ENCODE data around the gene SFMBT1.

DNA sequence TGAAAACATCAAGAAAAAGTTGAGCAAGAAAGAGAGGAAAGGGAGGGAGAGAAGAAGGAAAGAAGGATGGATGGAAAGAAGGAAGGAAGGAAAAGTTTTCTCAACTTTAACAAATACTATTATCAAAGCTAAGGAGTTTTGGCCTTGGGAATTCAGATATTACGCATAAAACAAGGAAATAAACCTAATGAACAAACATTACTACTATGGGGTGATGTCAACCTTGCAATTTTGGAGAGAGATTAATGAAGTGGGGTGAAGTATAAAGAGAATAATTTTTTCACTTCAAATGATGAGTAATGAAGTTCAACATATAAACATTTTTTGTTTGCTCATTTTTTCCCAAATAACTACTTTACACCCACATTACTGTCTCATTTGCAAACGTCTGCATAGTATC, 55.2 kb downstream of the SFMBT1 start:
- TF ChIP-seq CTCF (IDR thresholded peaks at IDR 0.05; ENCODE audit: control extremely low read depth in 1 of 3, insufficient read depth in 1 of 3, low read depth in 1 of 3, low read length in 3 of 3) (no peak), RNF2 (IDR thresholded peaks at IDR 0.05; ENCODE audit: borderline replicate concordance, low read depth, low read length, missing control alignments, poor library complexity, severe bottlenecking) (no peak), CEBPB (IDR thresholded peaks at IDR 0.05; ENCODE audit: low read depth, low read length) (no peak), RAD21 (IDR thresholded peaks at IDR 0.05 in 1 of 2, conservative IDR thresholded peaks at IDR 0.05 in 1 of 2; ENCODE audit: low read depth in 2 of 2, low read length in 2 of 2) (no peak), HDAC2 (IDR thresholded peaks at IDR 0.05; ENCODE audit: borderline replicate concordance in 1 of 2, low read depth in 2 of 2, low read length in 2 of 2) (no peak), POLR2AphosphoS5 (IDR thresholded peaks at IDR 0.05; ENCODE audit: low read depth, low read length) (no peak), POLR2A (IDR thresholded peaks at IDR 0.05; ENCODE audit: control extremely low read depth in 1 of 2, low read depth in 2 of 2, low read length in 2 of 2) (no peak)
- TF ChIP-seq, protein P1, sequence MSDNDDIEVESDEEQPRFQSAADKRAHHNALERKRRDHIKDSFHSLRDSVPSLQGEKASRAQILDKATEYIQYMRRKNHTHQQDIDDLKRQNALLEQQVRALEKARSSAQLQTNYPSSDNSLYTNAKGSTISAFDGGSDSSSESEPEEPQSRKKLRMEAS (IDR thresholded peaks at IDR 0.05) = no peak
